GM18526 (cell line): Measurements from ENCODE around the gene MCM9.

Source experiments
- POLR2A ChIP-seq: IDR thresholded peaks from 3 replicates; pipeline ENCODE4 v1.6.1; 2011; ENCODE audit not compliant: insufficient read length; ENCODE audit errors: extremely low read depth

MCM9 gene

DNA sequence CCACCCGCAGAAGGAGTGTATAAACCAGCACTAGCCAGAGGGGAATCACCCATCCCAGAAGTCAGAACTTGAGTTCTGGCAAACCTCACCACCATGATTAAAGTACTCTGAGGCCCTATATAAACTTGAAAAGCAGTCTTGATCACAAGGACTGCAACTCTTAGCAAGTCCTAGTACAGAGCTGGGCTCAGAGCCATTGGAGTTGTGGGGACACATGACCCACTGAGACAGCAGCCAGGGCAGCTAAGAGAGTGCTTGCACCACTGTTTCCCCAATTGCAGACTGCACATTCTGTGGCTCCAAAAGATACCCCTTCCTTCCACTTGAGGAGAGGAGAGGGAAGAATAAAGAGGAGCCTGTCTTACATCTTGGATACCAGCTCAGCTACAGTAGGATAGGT, 4.7 kb upstream of the MCM9 start:
- TF ChIP-seq POLR2A: no peak

DNA sequence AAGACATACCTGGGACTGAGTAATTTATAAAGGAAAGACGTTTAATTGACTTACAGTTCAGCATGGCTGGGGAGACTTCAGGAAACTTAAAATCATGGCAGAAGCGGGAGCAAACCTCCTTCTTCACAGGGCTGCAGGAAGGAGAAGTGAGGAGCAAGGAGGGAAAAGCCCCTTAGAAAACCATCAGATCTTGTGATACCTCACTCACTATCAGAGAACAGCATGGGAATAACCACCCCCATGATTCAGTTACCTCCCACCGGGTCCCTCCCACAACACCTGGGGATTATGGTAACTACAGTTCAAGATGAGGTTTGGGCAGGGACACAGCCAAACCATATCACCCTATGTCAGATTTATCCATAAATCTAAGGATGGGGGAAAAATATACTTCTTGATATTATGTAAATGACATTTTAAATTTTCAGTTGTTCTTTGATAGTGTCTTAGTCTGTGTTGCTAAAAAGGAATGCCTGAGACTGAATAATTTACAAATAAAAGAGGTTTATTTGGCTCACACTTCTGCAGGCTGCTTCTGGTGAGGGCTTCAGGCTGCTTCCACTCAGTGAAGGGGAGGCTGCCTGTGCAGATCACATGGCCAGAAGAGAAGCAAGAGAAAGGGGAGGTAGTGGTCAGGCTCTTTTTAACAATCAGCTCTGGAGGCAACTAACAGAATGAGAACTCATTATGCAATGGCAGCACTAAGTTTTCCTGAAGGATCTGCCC, 1.2 kb upstream of the MCM9 start:
- TF ChIP-seq POLR2A: no peak

DNA sequence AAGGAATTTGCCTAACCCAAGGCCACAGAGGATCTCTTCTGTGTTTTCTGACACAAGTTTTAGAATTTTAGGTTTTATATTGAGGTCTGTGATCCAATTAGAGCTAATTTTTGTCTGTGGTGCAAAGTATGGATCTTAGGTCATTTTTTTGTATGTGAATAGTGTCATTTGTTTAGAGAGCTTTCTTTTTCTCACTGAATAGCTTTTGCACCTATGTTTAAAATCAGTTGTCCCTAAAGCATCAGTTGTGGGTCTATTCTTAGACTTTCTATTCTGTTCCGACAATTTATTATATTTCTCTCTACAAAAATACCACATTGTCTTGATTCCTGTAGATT, 341 bp upstream of the MCM9 start:
- no peak for TF ChIP-seq POLR2A

DNA sequence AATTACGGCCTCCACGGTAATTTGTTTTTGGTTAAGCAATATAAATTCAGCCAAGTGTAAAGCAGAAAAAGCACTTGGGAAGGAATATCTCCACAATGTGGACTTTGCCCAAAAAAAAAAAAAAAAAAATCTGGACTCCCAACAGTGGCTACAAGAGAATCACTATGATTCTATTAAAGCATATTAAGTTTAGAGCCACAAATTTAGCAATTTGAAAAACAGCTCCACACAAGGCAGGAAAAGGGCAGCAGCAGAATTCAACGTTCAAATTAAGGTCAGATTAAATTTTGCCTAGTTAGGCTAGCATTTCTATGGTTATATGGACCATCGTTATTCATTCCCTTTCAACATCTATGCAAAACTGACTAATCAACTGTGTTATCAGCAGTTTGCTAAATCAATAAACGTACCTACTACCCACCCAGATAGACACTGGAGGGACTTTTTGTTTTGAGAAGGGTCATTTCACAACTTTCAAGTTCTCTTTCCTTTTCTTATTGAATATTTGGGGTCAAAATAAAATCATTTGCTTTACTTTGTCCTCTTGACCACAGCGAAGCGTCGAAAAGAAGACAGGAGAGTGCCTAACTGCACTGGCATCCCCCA, 1.0 kb downstream of the MCM9 start:
- TF ChIP-seq POLR2A: no peak

DNA sequence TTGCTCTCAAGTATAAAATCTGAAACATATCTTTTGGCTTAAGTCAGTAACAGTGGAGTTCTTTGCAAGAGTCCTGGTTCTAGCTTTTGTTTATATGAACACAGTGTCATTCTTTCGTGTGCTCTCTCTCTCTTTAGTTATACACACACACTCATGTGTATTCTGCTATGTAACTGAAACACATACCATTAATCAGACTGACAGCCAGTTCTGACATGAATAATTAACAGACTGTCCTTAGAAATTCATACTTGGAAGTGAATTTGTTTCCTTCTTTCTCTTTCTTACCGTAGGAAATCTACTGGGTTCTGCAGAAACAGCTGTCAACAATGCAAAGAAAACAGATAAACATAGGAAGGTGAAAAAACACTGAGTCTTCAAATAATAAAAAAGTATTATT, 2.5 kb downstream of the MCM9 start:
- no peak for TF ChIP-seq POLR2A

DNA sequence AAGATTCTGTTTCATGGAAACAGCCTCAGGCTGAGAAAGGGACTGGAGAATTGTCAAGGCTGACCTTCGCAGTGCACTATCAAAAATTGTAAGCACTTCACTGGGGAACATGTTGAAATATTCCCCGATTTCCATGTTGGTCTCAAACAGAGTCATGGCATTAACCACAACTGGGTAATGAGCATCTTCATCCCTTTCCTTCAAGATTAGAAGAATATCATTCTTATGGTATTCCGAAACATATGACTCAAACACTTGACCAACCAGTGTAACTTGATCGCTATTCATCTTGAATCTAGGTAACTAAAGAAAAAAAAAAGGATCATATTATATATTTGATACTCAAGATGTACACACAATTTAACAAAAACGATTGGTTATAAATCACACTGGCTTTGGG, 3.5 kb downstream of the MCM9 start:
- TF ChIP-seq POLR2A: no peak

DNA sequence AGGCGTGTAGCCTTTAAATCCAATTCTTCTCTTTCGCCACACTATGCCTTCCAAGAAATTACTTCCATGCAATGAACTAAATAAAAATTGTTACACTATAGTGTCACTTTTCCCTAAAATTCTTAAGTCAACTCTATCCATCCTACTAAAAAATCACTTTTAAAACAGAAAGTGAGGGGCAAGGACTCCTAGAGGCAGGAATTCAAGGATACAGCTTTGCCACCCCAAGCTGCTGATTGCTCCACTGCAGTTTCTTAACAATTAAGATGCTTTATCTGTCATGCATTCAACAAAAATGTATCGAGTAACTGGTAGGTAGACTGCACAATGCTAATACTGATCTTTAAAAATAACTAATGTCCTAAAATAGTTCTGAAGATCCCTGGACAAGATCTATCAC, 4.3 kb downstream of the MCM9 start:
- no peak for TF ChIP-seq POLR2A

DNA sequence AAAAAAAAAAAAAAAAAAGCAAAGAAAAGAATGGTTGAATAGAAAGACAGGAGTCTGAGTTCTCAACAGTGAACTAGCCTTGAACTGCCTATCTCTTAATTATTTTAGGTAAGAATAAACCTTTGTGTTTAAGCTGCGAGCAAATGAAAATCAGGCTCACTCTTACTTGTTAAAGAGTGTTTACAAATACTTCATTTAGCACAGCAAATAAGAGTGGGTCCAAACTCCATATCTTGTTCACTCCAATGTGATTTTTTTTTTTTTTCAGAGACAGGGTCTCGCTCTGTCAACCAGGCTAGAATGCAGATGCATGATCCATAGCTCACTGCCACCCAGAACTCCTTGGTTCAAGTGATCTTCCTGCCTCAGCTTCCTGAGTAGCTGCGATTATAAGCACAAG, 11.9 kb downstream of the MCM9 start:
- TF ChIP-seq POLR2A: no peak

DNA sequence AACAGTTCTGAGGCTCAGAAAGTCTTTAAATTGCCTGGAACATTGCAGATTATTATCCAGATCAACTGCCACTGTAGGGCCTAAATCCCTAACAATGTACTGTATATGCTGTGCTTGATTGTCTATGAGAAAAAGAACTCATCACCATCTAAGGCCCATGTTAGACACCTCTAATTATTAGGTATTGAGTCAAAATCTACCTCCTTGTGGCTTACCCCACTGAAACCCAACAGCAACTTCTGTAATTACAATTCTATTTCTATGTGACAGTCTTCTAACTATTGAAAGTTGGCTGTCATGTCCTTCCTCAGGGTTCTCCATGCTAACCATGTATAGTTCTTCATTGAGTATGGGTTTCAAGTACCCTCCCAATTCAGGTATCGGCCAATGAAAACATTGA, 13.9 kb downstream of the MCM9 start:
- TF ChIP-seq POLR2A: no peak

DNA sequence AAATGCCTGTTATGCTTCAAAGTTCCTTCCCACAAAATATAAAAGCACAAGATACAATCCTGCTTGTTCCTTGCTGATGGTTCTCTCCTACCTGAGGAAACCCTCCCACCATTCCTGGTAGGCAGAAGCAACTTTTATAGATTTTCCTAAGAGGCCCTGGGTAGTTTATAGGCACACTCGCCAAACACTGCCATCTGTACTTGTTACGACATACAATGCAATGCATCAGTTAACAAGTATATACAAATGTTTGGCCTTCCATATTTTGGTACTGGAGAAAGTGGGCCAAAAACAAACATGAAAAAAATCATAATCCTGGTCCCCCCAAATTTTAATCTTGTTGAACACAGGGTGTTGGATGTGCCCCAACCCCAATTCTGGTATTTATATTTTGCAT, 16.6 kb downstream of the MCM9 start:
- no peak for TF ChIP-seq POLR2A

DNA sequence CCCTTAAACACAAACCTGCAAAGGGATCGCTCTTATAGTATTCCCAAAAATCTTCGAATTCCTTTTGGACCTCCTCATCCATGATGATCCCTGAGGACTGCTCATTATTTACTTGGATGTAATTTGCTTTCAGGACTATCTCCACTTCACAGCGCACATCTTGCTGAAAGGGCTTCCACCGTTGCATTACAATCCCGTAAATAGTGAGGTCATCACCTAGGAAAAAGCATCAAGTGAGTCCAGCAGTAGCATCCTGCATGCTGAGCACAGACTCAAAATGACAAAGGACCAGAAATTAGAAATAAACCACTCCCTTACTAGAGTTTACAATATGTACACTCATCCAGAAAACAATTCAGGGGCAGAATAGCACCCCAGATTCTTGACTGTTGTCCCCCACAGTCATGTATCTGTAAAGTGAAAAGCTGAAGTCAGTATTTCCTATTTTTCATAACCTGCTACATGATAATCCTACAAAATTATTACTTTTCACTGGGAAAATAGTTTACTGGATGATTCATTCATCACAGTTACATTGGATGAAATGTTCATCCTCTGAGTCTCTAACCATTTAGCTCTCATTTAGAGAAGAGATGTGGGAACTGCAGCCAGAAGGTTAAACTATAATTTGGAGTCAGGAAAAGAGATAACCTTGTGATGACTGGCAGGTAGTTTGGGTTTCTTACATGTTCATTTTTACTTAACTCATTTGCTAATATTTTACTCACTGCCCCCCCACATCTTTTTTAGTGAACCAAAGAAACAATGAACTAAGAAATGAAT, 17.2 kb downstream of the MCM9 start:
- no peak for TF ChIP-seq POLR2A

DNA sequence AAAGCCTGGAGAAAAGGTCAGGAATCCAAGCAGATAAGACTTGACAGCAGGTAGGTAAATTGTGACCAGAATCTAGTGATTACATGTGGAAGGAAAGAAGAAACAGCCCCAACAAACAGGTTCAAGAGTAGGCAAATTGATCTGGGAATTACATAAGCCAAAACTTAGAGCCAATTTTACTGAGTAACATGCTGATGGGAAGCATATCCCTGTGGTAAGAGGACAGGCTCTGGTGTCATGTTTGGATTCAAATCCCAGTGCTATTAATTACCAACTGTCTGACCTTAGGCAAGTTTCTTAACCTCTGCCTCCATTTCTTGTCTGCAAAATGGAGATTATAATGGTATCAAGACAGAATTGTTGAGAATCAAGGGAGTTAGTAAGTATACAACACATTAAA, 20.4 kb downstream of the MCM9 start:
- no peak for TF ChIP-seq POLR2A

DNA sequence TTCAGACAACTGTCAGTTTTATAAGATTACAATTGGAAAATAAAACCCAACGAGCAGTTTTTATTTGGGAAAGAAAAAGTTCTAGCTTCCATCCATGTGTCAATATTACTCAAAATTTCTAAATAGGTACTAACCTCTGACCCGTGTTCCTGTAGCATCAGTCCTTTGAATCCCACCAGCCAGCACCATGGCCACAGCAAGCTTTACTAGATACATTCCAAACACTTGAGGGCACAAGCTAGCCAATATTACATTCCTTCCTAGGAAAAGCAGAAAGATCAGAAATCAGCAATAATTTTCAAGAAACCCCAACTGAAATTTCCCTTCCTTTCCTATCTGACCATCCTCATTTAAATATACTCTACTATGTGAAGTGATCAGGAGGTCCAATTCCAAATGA, 21.8 kb downstream of the MCM9 start:
- TF ChIP-seq POLR2A: no peak

DNA sequence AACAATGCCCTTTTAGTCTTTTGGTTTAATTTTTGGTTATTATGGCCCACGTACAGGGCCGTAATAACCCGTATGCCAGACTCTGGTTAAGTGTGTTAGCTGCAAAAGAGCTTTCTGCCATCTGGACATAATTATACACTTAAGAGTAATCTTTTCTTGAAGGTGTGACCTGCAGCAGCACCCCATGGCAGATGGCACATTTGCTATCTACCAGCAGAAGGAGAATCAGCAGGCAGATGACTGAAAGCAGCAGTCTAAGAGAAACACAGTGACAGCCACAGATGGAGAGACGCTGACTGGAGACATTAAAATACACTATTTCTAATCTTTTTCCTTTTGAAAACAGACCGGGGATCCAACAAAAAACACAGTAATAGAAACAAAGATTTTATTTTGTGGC, 22.3 kb downstream of the MCM9 start:
- TF ChIP-seq POLR2A: no peak

DNA sequence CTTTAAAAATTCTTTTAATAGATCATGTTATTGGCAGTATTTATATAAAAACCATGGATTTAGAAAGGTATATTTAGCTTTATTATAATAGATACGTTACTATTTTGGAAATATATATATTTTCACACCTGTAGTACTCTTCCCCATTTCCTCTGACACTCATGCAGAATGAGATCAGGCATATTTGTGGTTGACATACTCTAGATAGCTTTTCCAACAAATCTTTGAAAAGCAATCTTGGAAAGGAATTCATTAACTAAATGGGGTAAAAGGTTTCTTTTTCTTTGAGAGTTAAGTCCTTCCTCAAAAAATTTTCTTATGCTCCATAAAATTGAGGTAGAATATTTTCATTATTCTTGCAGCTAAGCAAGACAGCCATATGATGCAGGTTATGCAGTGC, 26.5 kb downstream of the MCM9 start:
- no peak for TF ChIP-seq POLR2A

DNA sequence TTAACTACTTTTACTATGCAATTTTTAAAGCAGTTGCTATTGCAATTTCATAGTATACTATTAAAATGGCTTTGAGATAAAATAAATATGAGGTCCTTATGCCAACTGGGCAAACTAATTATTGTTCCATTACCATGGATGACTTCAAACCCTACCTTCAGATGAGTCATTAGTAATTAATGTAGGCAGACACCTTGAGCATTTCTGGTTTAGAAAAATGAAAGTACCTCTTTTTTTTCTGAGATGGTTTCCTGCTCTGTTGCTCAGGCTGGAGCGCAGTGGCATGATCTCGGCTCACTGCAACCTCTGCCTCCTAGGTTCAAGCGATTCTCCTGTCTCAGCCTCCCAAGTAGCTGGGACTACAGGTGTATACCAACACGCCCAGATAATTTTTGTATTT, 29.1 kb downstream of the MCM9 start:
- no peak for TF ChIP-seq POLR2A
